Heart left ventricle (tissue), 16 donors: Measurements from ENCODE around the gene CLK2. TPM values are rescaled to one million over a fixed set of nuclear protein-coding genes. Genes with fewer than 3 reads are reported as not detected.

Experiments used
- ATAC-seq, 4 donors: fragments of 200-7000 bp; cut with Tn5 transposase; one replicate each; pipeline ENCODE4 v1.9.1; 2020 to 2022; ENCODE audit warnings: moderate library complexity in 4 of 4, mild to moderate bottlenecking in 3 of 4, moderate number of reproducible peaks in 1 of 4
- DNase-seq, 5 donors: peaks; one replicate each; pipeline ENCODE4 v3.0.0-alpha.2; 2020
- H3K27ac ChIP-seq, 12 donors: fragments of 200-600 bp; sonication (generic) in 4 of 12; one replicate each; pipeline versions ENCODE4 v1.5.0 to v1.8.0; 2016 to 2022; ENCODE audit warnings: mild to moderate bottlenecking in 2 of 12
- H3K27me3 ChIP-seq, 9 donors: fragments of 200-600 bp; sonication (generic) in 2 of 9; one replicate each; pipeline versions ENCODE4 v1.5.1 to v1.8.0; 2016 to 2022; ENCODE audit warnings: mild to moderate bottlenecking in 3 of 9
- H3K36me3 ChIP-seq, 9 donors: fragments of 200-600 bp; sonication (generic) in 2 of 9; one replicate each; pipeline versions ENCODE4 v1.5.0 to v1.8.0; 2018 to 2022; ENCODE audit warnings: mild to moderate bottlenecking in 2 of 9
- H3K4me1 ChIP-seq, 12 donors: fragments of 200-600 bp; sonication (generic) in 4 of 12; one replicate each; pipeline versions ENCODE4 v1.5.0 to v1.8.0; 2016 to 2022; ENCODE audit warnings: mild to moderate bottlenecking in 3 of 12
- H3K4me3 ChIP-seq, 12 donors: fragments of 200-600 bp; sonication (generic) in 4 of 12; one replicate each; pipeline versions ENCODE4 v1.5.0 to v1.8.0; 2017 to 2022; ENCODE audit warnings: mild to moderate bottlenecking in 9 of 12, moderate library complexity in 4 of 12
- H3K9me3 ChIP-seq, 12 donors: fragments of 200-600 bp; sonication (generic) in 4 of 12; one replicate each; pipeline versions ENCODE4 v1.5.0 to v1.8.0; 2016 to 2022; ENCODE audit warnings: mild to moderate bottlenecking in 1 of 12
- POLR2A ChIP-seq, 2 donors: fragments of 450-650 bp; IDR thresholded peaks; one replicate each; pipeline ENCODE4 v1.6.1; 2017; ENCODE audit warnings: antibody characterized with exemption in 2 of 2, mild to moderate bottlenecking in 2 of 2, moderate library complexity in 2 of 2
- WGBS, 4 donors: extraction: QIAGEN DNeasy Blood & Tissue Kit in 2 of 4; methylation state at CpG; one replicate each; pipeline versions ENCODE4 v1.1.5 to v1.1.7; 2013 to 2018; 5-methylcytosine and 5-hydroxymethylcytosine counted together
- intact Hi-C, 10 donors: fragments of 100-400 bp; cut with DNase I; formaldehyde crosslinking; loops; one replicate each; pipeline versions ENCODE4 v1.11.1 to v1.14.2; 2022
- polyA plus RNA-seq, 2 donors: library from polyadenylated mRNA; stranded (reverse); fragments of 200-250 nt; gene quantifications; one replicate each; pipeline ENCODE4 v1.2.3, GENCODE V29; 2013
- total RNA-seq, 9 donors: library from RNA; depleted of rRNA in 2 of 9; stranded (reverse); fragments of >200 nt in 2 of 9; fragmentation: NEBNext Ultra II Directional in 3 of 9; extraction: Animal tissue kit (Norgen Biotek cat#: 25700) in 3 of 9; gene quantifications; one replicate each; pipeline versions ENCODE4 v1.1.0 to v1.2.4, GENCODE V29; 2016 to 2023
- TF ChIP-seq, protein P1 (sequence below), 12 donors: fragments of 200-600 bp; sonication (generic) in 4 of 12; IDR thresholded peaks; one replicate each; pipeline versions ENCODE4 v1.5.0 to v1.8.0; 2018 to 2022; ENCODE audit warnings: antibody characterized with exemption in 12 of 12, mild to moderate bottlenecking in 5 of 12
- donor health status: ischemic (EF 13 %, LVEDD 7.1; RV severe dilation, severe dysfunction).
- donor health status: healthy with polysubstance abuse.
- donor health status: DM: no; HTN: yes; CAD: no.
- donor health status: DM: no; HTN: no; CAD: no.
- donor health status: ischemic (EF 25% LVEDD 6.9; RV normal size, moderate dysfunction).
- donor health status: ischemic (EF 25% LVEDD 5.7; RV mildly dilated, moderate dysfunction).
- donor health status: healthy.
- donor health status: DM: yes; HTN: yes; CAD: no.
- donor health status: ischemic (EF 35%, LVEDD 5.7; RV mildly dilated, moderate dysfunction).
- donor health status: nonischemic (EF 11% LVEDD 7.7; RV severe dilation, severe dysfunction).
- donor health status: DM: yes; HTN: yes; CAD: no.
- donor health status: PGD.
- donor health status: ischemic (EF 29% LVEDD 5.4; RV normal size, mild dysfunction).
- donor health status: nonischemic (EF 23%, LVEDD 6.1; RV moderate dilation, normal function).

The CLK2 gene
- total and polyA plus RNA-seq, 11 donors = 9.6 to 26.1 (median 17.2) TPM

DNA sequence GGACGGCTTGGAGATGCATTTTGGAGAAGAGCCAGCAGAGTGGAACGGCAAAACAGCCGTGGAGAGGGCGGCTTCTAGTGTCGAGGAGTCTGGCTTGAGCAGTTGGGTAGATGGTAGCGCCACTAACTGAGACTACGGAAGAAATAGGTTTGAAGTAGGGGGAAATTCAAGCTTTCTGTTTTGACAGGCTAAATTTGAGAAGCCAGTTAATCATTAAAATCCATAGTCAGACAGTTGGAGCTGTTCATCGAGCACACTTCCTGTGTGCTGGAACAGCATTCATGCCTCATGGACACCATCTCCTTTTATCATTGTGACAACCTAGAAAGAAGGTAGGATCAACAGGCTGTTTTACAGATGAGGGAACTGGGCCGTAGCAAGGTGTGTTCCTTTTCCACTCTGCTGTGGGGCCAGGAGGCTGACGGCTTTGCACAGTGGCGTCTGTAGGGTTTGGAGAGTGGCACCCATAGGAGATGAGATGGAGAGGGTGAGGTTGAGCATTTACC, 31.3 kb upstream of the CLK2 start:
- ATAC-seq (no peak), DNase-seq (no peak)
- no peak overlapping the region for H3K27ac ChIP-seq
- H3K36me3 ChIP-seq = no peaks in the 10 kb centered on the region
- no peaks in the 10 kb centered on the region for H3K9me3 ChIP-seq
- no peak overlapping the region for H3K4me3 ChIP-seq
- no peaks in the 10 kb centered on the region for H3K27me3 ChIP-seq
- peaks cover 1 to 16% (median 6%) of the 10 kb centered on the region in 12 donors for H3K4me1 ChIP-seq
- intact Hi-C loops = loop anchor here in 2 of 10 donors (2.0 to 5.0 kb wide), 3 partner anchors 26 to 52 kb away; partner anchors contain the start of gene SCAMP3 (in 1 of the 2)
- 82 to 84% (median 83%) methylated on average over 11 of the region's 11 CpGs for WGBS, 4 donors
- TF ChIP-seq, protein P1, sequence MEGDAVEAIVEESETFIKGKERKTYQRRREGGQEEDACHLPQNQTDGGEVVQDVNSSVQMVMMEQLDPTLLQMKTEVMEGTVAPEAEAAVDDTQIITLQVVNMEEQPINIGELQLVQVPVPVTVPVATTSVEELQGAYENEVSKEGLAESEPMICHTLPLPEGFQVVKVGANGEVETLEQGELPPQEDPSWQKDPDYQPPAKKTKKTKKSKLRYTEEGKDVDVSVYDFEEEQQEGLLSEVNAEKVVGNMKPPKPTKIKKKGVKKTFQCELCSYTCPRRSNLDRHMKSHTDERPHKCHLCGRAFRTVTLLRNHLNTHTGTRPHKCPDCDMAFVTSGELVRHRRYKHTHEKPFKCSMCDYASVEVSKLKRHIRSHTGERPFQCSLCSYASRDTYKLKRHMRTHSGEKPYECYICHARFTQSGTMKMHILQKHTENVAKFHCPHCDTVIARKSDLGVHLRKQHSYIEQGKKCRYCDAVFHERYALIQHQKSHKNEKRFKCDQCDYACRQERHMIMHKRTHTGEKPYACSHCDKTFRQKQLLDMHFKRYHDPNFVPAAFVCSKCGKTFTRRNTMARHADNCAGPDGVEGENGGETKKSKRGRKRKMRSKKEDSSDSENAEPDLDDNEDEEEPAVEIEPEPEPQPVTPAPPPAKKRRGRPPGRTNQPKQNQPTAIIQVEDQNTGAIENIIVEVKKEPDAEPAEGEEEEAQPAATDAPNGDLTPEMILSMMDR (IDR thresholded peaks at IDR 0.05) = no peak
- TF ChIP-seq POLR2A (IDR thresholded peaks at IDR 0.05) = no peak

DNA sequence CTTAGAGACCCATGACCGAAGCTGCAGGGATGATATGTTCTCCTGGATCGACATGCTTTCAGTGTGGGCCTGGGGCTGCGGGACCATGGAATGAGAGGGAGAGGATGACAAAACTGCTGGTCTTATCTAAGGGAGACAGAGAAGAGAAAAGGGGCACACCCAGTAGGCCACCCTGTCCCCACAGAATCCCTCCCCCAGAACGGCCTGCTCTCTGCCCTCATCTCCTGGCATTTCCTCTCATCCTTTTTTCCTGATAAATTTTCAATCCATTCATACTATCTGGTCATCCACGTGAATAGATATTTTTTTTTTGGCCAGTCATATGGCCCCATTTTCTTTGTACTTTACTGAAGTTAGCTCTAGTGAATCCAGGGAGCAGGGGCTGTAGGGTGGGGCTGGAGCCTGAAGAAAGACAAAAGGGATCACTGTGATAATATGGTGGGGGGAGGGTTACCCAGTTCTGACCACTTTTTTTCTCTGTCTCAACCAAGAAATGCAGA, 28.1 kb upstream of the CLK2 start, which contains the start of gene PKLR:
TSS of gene PKLR (minus strand) at position 97 of the 500 bp plus-strand sequence. CDS start at position 54, 43 bp downstream.
- intact Hi-C loops = no loop called here
- Histone ChIP-seq H3K27ac (no peak within 1 kb of the TSS), H3K9me3 (no peaks in the 10 kb centered on the region), H3K4me3 (no peak within 1 kb of the TSS), H3K36me3 (no peaks in the 10 kb centered on the region), H3K4me1 (no peaks in the 10 kb centered on the region), H3K27me3 (peaks cover 0 to 11% (median 4%) of the 10 kb centered on the region in 9 donors)
- TF ChIP-seq POLR2A (IDR thresholded peaks at IDR 0.05) = no peak
- TF ChIP-seq, protein P1 (IDR thresholded peaks at IDR 0.05) = no peak
- DNase-seq (no peak), ATAC-seq (no peak)
- WGBS, 4 donors = 80 to 85% (median 83%) methylated on average over 5 of the region's 5 CpGs

DNA sequence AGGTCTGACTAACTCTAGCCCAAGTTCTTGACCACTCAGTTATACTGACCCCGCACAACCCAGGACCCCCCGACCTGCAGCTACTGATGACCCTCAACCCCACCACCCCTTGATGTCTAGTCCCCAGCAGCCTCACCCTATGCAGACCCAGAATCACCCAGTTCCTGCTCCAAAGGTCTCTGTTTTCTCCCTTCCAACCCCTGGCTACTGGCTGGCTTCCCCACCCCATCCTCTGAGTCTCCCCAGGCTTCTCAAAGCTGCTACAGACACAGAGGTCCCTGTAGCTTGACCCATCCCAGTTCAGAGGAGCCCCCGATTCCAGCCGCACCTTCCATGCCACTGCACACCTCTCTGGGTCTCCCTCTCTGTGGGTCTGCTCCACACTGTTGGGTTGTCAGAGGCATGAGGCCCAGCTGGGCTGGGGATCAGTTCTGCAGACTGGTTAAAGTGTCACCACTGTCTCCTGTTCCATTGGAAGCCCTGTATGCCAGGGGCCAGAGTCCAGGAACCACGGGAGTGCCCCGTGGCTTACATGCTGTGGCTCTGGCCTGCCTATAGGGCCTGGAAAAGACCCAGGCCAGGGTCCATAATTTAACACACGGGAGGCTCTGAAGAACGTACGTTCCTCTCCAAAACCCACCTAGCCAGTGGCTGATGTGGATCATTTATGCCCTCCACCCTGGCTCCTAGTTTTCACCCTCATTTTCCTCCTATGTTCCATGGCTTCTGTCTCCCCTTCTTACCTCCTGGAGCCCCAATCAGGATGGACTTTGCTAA, 27.4 kb upstream of the CLK2 start:
- DNase-seq = no peak
- Histone ChIP-seq H3K4me1 (no peaks in the 10 kb centered on the region), H3K9me3 (no peaks in the 10 kb centered on the region), H3K36me3 (no peaks in the 10 kb centered on the region), H3K27ac (no peak overlapping the region), H3K4me3 (no peak overlapping the region), H3K27me3 (peaks cover 0 to 18% (median 10%) of the 10 kb centered on the region in 9 donors)
- ATAC-seq = no peak
- TF ChIP-seq, protein P1 (IDR thresholded peaks at IDR 0.05) = no peak
- no peak for TF ChIP-seq POLR2A (IDR thresholded peaks at IDR 0.05)
- WGBS, 4 donors = 88 to 94% (median 89%) methylated on average over 9 of the region's 9 CpGs
- intact Hi-C loops = no loop called here

DNA sequence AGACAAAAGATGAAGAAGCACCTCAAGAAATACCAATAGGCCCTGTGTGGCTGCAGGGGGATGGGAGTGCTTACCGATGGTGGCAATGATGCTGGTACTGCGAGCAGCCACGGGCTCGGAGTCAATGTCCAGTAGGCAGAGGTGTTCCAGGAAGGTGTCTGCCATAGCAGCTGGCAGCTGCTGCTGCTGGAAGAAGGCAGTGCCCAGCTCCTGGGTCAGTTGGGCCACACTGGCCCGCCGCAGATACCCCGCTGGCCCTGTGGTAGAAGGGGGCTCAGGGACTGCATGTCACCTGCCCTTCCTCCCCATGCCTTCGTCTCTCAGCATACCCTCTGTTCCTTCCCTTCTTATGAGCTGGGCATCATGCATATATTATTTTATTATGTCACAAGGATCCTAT, 26.7 kb upstream of the CLK2 start:
- WGBS, 4 donors = 90 to 94% (median 93%) methylated on average over 8 of the region's 8 CpGs
- DNase-seq = no peak
- ATAC-seq = no peak

More for the DNA sequence above, 26.7 kb upstream of the CLK2 start:
- Histone ChIP-seq H3K27me3 (peaks cover 6 to 25% (median 18%) of the 10 kb centered on the region in 9 donors), H3K4me3 (no peak overlapping the region), H3K9me3 (no peaks in the 10 kb centered on the region), H3K27ac (no peak overlapping the region), H3K4me1 (peaks cover 0 to 6% (median 3%) of the 10 kb centered on the region in 12 donors), H3K36me3 (no peaks in the 10 kb centered on the region)
- TF ChIP-seq POLR2A (IDR thresholded peaks at IDR 0.05) = no peak
- TF ChIP-seq, protein P1 (IDR thresholded peaks at IDR 0.05) = no peak
- intact Hi-C loops = no loop called here
